Duodenal mucosa (tissue), 2 donors: ENCODE measurements around the gene DCST2.

Experiments used
- H3K27ac ChIP-seq: one replicate; pipeline ENCODE4 v1.7.0; 2013; ENCODE audit warnings: low read depth, low read length
- H3K27me3 ChIP-seq, 2 donors: one replicate each; pipeline ENCODE4 v1.7.0; 2013; ENCODE audit warnings: low read length in 2 of 2, control low read depth in 1 of 2; ENCODE audit not compliant: insufficient read depth in 2 of 2, control insufficient read depth in 1 of 2
- H3K36me3 ChIP-seq, 2 donors: one replicate each; pipeline ENCODE4 v1.7.0; 2013; ENCODE audit warnings: low read length in 2 of 2, control low read depth in 1 of 2; ENCODE audit not compliant: insufficient read depth in 2 of 2, control insufficient read depth in 1 of 2
- H3K4me1 ChIP-seq, 2 donors: one replicate each; pipeline ENCODE4 v1.7.0; 2013; ENCODE audit warnings: low read length in 2 of 2, control low read depth in 1 of 2; ENCODE audit not compliant: insufficient read depth in 2 of 2, control insufficient read depth in 1 of 2
- H3K4me3 ChIP-seq, 2 donors: one replicate each; pipeline ENCODE4 v1.7.0; 2013; ENCODE audit warnings: low read length in 2 of 2, low read depth in 1 of 2
- H3K9ac ChIP-seq, 2 donors: one replicate each; pipeline ENCODE4 v1.7.0; 2013; ENCODE audit warnings: low read length in 2 of 2, low read depth in 1 of 2
- H3K9me3 ChIP-seq, 2 donors: one replicate each; pipeline ENCODE4 v1.7.0; 2013; ENCODE audit warnings: low read length in 2 of 2, control low read depth in 1 of 2; ENCODE audit not compliant: control insufficient read depth in 1 of 2

Gene DCST2

GRCh38 chr1:155038602-155039307, 5.2 kb upstream of the DCST2 start:
- no peaks in the 10 kb centered on the region for H3K36me3 ChIP-seq
- no peak overlapping the region for H3K4me3 ChIP-seq
- no peak overlapping the region for H3K27ac ChIP-seq
- peaks cover 26 to 30% of the 10 kb centered on the region in 2 donors for H3K4me1 ChIP-seq
- no peaks in the 10 kb centered on the region for H3K9me3 ChIP-seq
- peak overlapping the region; percentile 0 to 25 for H3K9ac ChIP-seq
- no peaks in the 10 kb centered on the region for H3K27me3 ChIP-seq

- Histone ChIP-seq H3K9ac (no peak overlapping the region), H3K4me3 (no peak overlapping the region), H3K27ac (no peak overlapping the region), H3K36me3 (no peaks in the 10 kb centered on the region), H3K27me3 (no peaks in the 10 kb centered on the region), H3K4me1 (peaks cover 19 to 24% of the 10 kb centered on the region in 2 donors), H3K9me3 (no peaks in the 10 kb centered on the region)
These were observed 4.4 kb upstream of the DCST2 start for GRCh38 chr1:155037851-155038441.

- no peaks in the 10 kb centered on the region for H3K27me3 ChIP-seq
- no peaks in the 10 kb centered on the region for H3K9me3 ChIP-seq
- no peak overlapping the region for H3K27ac ChIP-seq
- no peak overlapping the region for H3K9ac ChIP-seq
- no peak overlapping the region for H3K4me3 ChIP-seq
- H3K4me1 ChIP-seq = peaks cover 16 to 20% of the 10 kb centered on the region in 2 donors
- H3K36me3 ChIP-seq = no peaks in the 10 kb centered on the region
These were observed 3.5 kb upstream of the DCST2 start for GRCh38 chr1:155037043-155037442.

GRCh38 chr1:155035936-155036335, 2.4 kb upstream of the DCST2 start:
- Histone ChIP-seq H3K27ac (no peak overlapping the region), H3K27me3 (no peaks in the 10 kb centered on the region), H3K36me3 (no peaks in the 10 kb centered on the region), H3K9ac (no peak overlapping the region), H3K4me1 (peaks cover 16 to 20% of the 10 kb centered on the region in 2 donors), H3K9me3 (no peaks in the 10 kb centered on the region), H3K4me3 (no peak overlapping the region)

GRCh38 chr1:155034318-155035208, 982 bp upstream of the DCST2 start:
- H3K36me3 ChIP-seq = no peaks in the 10 kb centered on the region

GRCh38 chr1:155032886-155033285, 695 bp downstream of the DCST2 start:
- H3K4me3 ChIP-seq = no peak overlapping the region
- no peak overlapping the region for H3K9ac ChIP-seq
- H3K27ac ChIP-seq = no peak overlapping the region
- no peaks in the 10 kb centered on the region for H3K27me3 ChIP-seq
- H3K9me3 ChIP-seq = no peaks in the 10 kb centered on the region
- H3K36me3 ChIP-seq = no peaks in the 10 kb centered on the region
- peaks cover 0 to 5% of the 10 kb centered on the region in 2 donors for H3K4me1 ChIP-seq

More at GRCh38 chr1:155034318-155035208, 982 bp upstream of the DCST2 start:
- no peaks in the 10 kb centered on the region for H3K27me3 ChIP-seq
- peaks cover 16 to 20% of the 10 kb centered on the region in 2 donors for H3K4me1 ChIP-seq
- H3K4me3 ChIP-seq = no peak overlapping the region
- no peak overlapping the region for H3K9ac ChIP-seq
- no peak overlapping the region for H3K27ac ChIP-seq
- H3K9me3 ChIP-seq = no peaks in the 10 kb centered on the region

GRCh38 chr1:155030899-155031298, 2.7 kb downstream of the DCST2 start:
- Histone ChIP-seq H3K9me3 (no peaks in the 10 kb centered on the region), H3K4me3 (no peak overlapping the region), H3K27me3 (no peaks in the 10 kb centered on the region), H3K9ac (no peak overlapping the region), H3K4me1 (no peaks in the 10 kb centered on the region), H3K36me3 (no peaks in the 10 kb centered on the region), H3K27ac (no peak overlapping the region)

- no peak overlapping the region for H3K9ac ChIP-seq
- no peaks in the 10 kb centered on the region for H3K9me3 ChIP-seq
- no peaks in the 10 kb centered on the region for H3K27me3 ChIP-seq
- no peak overlapping the region for H3K4me3 ChIP-seq
- no peaks in the 10 kb centered on the region for H3K36me3 ChIP-seq
- H3K27ac ChIP-seq = no peak overlapping the region
- H3K4me1 ChIP-seq = no peaks in the 10 kb centered on the region
These were observed 3.3 kb downstream of the DCST2 start for GRCh38 chr1:155030243-155030795.

GRCh38 chr1:155029513-155030242, 3.9 kb downstream of the DCST2 start:
- no peak overlapping the region for H3K9ac ChIP-seq
- H3K4me3 ChIP-seq = no peak overlapping the region
- H3K9me3 ChIP-seq = no peaks in the 10 kb centered on the region
- H3K27ac ChIP-seq = no peak overlapping the region
- H3K36me3 ChIP-seq = no peaks in the 10 kb centered on the region
- no peaks in the 10 kb centered on the region for H3K27me3 ChIP-seq
- H3K4me1 ChIP-seq = no peaks in the 10 kb centered on the region
